ENCODE results near the gene IL17D.
"Not testable (repeated sequence)": the region's sequence is repeated elsewhere in the genome, so short reads cannot be mapped to it uniquely, and the experiment has no call there.

The IL17D gene

DNA sequence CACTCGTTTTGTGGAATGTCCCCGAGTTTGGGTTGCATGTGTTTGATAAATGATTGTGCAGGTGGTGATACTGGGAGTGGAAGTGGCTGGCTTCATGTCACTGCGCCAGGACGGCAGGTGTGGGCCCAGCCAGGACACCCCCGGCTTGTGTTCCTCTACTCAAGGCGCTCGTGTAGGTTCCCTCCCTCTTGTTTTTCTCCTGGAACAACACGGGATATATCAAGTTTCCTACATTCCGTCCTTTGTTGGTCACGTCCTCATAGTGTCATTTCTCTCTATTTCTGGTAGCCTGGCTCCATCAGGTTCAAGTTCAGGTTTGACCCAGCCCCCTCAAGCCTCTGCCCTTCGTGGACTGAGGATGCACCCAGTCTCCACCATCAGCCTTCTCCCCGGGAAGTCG lies 16.3 kb downstream of the IL17D start:
- no peak for DNase-seq (ENCODE audit: low read depth)

DNA sequence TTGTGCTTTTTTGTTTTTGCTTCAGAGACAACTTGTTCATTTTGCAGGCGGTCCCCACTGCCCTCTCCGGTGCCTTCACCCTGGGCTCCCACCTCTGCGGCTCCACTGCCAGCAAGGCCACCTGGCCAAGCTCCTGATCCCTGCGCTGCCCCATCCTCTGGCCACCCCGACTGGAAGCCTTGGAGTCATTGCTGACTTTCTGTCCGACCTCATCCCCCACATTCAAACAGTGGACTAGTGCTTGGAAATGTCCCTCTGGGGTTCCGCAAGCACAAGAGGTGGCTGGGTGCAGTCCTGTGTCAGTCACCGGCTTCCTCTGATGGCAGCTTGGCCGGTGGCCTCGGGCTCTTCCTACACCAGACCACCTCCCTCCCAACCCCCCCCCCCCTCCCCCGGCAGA lies 17.0 kb downstream of the IL17D start:
- no peak for DNase-seq (ENCODE audit: low read depth)

DNA sequence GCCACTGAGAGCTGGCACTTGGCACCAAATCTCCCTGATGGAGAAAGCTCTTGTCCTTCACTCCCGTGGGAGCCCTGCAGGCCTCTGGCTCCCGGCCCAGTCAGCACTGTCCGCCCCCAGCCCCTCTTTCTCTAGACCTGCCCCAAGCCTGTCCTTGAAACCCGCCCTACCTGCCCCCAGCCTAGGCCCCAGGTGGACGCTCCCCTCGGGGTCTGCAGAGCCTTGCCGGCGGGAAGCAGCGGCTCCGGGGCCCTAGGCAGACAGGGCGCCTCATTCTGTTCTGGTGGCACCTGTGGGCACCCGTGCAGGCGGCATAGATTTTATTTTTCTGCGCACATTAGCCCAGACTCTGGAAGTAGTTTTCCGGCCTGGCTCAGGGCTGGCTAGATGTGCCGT lies 17.6 kb downstream of the IL17D start:
- no peak for DNase-seq (ENCODE audit: low read depth)

DNA sequence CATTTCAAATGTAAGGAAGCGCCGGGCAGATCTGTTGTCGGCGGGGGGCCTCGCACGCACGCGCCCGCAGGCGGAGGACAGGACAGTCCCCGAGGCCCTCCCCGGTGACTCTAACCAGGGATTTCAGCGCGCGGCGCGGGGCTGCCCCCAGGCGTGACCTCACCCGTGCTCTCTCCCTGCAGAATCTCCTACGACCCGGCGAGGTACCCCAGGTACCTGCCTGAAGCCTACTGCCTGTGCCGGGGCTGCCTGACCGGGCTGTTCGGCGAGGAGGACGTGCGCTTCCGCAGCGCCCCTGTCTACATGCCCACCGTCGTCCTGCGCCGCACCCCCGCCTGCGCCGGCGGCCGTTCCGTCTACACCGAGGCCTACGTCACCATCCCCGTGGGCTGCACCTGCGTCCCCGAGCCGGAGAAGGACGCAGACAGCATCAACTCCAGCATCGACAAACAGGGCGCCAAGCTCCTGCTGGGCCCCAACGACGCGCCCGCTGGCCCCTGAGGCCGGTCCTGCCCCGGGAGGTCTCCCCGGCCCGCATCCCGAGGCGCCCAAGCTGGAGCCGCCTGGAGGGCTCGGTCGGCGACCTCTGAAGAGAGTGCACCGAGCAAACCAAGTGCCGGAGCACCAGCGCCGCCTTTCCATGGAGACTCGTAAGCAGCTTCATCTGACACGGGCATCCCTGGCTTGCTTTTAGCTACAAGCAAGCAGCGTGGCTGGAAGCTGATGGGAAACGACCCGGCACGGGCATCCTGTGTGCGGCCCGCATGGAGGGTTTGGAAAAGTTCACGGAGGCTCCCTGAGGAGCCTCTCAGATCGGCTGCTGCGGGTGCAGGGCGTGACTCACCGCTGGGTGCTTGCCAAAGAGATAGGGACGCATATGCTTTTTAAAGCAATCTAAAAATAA lies 18.2 kb downstream of the IL17D start:
- no peak for DNase-seq (ENCODE audit: low read depth)

DNA sequence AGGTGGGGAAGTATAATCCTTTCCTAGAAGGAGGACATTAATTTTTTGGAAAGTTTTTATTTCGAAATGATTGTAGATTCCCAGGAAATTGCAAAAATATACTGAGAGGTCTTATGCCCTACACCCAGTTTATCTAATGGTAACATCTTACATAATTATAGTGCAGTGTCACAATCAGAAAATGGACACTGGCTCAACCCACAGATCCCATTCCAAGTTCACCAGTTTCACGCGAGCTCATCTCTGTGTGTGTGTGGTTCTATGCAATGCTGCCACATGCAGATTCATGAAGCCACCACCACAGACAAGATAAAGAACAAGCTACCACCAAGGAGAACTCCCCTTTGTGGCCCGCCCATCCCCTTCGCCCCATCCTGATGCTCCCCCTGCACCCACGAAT lies 24.4 kb downstream of the IL17D start:
- no peak for DNase-seq (ENCODE audit: low read depth)

DNA sequence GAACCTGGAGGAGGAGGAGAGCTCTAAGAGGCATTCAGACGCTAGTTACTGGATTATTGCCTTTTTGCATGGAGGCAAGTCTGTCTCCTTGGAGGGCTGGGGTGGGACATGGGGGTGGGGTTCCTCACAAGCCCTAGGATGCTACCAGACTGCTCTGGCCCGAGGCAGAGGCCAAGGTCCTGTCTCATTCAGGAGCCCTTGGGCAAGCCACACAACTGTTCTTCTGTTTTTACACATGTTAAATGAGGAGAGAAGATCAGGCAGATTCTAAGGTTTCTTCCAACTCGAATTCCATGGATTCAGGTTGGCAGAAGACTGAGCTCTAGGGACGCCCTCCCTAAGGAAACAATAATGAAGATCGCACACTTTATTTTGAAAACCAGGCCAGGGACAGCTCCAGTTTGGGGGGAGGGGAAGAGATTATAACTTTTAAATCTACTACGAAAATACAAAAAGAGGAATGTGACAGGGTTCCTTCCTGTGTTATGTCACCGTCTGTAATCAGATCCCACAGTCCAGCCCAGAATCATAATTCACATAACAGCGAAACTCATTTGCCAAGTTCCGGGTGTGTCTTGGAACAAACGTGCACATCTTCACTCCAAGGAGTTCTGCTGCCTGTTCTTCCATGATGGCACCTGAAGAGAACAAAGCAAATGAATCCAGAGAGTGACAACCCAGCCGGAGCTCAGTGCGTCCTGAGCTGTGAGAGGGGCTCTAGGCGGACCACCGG lies 25.2 kb downstream of the IL17D start:
- no peak for DNase-seq (ENCODE audit: low read depth)

DNA sequence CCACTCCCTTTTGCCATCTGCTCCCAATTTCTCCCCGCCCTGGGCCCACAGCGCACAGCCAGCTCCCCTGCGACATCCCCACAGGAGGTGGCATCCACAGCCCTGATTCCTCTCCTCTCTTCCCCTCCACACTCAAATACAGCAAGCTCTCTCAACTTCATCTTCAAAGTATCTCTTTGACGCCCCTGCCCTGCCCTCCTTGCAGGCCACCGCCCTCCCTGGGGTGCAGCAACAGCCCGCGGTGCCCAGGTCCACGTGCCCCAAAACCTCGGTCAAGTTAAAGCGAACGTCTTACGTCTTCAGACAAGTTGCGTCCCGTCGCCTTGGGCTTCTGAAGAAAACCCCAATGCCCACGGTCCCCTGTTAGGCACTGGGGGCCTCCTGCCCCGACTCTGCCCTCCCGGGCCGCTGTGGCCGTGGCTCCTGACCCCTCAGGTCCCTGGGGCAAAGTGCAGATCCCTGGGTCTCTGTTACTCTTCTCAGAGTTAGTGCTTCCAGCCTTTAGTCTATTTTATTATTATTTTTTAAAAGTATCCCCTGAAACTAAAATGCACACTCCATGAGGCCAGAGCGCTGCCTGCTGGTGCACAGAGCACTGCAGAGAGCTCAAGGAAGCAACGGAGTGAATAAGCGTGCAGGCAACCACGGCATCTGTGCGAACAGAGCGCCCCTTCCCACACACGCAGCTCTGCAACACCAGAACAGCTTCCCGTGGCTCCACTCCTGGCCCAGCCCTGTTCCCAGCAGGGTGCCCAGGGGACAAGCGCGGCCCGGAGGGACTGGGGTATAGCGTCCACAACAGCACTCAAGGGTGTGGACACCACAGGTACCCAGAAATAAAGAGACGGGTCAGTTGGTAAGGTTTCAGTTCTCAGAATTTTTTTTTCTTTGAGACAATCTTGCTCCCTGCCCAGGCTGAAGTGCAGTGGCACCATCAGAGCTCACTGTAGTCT lies 26.4 kb downstream of the IL17D start:
- no peak for DNase-seq (ENCODE audit: low read depth)

DNA sequence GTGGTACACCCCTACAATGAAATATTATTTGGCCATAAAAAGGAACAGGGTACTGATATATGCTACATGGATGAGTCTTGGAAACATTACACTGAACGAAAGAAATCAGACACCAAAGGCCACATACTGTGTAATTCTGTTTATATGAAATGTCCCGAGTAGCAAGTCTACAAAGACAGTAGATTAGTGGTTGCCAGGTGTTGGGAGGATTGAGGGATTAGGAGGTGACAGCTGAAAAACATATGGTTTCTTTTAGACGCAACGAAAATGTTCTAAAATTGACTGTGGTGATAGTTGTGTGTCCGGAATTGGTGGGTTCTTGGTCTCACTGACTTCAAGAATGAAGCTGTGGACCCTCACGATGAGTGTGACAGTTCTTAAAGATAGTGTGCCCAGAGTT lies 35.1 kb downstream of the IL17D start:
- DNase-seq (ENCODE audit: low read depth) = no peak

DNA sequence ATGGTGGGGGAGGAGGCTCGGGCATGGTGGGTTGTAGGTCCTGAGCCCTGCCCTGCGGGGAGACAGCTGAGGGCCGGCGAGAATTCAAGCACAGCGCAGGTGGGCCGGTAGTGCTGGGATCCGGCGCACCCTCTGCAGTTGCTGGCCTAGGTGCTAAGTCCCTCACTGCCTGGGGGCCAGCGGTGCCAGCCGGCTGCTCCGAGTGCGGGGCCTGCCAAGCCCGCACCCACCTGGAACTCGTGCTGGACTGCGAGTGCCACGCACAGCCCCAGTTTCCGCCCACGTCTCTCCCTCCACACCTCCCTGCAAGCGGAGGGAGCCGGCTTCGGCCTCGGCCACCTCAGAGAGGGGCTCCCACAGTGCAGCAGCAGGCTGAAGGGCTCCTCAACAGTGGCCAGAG lies 36.5 kb downstream of the IL17D start:
- no peak for DNase-seq (ENCODE audit: low read depth)

DNA sequence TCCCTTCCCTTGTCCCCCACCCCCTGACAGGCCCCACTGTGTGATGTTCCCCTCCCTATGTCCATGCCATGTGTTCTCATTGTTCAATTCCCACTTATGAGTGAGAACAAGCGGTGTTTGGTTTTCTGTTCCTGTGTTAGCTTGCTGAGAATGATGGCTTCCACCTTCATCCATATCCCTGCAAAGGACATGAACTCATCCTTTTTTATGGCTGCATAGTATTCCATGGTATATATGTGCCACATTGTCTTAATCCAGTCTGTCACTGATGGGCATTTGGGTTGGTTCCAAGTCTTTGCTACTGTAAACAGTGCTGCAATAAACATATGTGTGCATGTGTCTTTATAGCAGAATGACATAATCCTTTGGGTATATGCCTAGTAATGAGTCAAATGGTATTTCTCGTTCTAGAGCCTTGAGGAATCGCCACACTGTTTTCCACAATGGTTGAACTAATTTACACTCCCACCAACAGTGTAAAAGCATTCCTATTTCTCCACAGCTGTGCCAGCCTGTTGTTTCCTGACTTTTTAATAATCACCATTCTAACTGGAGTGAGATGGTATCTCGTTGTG lies 40.4 kb downstream of the IL17D start:
- not testable (repeated sequence) for DNase-seq (ENCODE audit: low read depth)

DNA sequence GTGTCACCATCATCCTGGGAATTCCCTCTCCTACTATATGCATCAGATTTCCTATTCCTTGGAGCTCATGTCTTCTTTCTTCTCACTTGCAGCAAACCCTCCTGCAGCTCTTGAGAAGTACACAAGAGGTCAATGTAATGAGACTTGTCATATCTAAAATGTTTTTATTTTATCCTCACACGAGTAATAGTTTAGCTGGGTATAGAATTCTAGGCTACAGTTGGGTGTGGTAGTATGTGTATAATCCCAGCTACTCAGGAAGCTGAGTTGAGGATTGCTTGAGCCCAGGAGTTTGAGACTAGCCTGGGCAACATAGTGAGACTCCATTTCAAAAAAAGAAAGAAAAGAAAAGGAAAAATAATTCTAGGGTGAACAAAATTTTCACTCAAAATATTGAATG lies 45.9 kb downstream of the IL17D start:
- DNase-seq (ENCODE audit: low read depth) = no peak

DNA sequence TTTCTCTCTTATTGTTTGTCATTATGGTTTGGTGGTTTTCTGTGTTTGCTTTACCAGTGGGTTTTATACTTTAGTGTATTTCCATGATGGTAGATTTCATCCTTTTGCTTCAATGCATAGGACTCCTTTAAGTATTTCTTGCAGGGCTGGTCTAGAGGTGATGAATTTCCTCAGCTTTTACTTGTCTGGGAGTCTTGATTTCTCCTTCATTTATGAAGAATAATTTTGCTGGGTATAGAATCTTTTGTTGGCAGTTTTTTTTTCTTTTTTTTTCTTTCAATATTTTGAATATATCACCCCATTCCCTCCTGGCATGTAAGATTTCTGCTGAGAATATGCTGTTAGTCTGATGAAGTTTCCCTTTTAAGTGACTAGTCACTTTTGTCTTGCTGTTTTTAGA lies 50.5 kb downstream of the IL17D start:
- DNase-seq (ENCODE audit: low read depth) = no peak

DNA sequence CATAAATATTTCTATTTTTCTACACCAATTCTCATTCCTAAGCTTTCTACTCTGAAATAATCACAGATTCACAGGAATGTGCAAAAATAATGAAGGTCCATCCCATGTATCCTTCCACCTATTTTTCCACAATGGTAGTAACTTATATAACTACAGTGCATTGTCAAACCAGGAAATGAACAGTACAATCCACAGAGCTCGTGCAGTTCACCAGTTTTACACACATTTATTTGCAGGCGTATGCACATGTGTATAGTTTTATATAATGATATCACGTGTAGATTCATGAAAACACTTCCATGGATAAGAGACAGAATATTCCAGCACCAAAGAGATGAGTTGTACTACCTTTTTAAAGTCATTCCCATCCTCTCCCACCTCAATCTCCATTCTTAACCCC lies 57.4 kb downstream of the IL17D start:
- no peak for DNase-seq (ENCODE audit: low read depth)

DNA sequence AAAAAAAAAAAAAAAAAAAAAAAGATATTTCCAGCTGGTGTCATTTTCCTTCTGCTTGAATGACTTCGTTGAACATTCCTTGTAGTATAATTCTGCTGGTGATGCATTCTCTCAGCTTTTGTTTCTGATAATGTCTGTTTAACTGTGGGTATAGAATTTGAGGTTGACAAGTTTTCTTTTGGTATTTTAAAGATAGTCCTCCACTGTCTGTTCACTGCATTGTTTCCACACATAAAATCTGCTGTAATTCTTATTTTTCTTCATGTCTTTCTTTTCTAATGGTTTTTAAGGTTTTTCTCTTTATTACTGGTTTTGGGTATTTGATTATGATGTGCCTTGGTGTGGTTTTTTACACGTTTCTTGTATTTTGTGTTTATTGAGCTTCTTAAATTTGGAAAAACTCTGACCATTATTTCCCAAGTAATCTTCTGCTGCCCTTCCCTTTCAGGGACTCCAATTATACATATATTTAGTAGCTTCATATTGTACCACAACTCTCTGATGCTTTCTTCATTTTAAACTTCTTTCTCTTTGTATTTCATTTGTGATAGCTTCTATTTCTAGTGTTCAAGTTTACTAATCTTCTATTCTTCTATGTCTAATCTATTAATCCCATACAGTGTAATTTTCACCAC lies 63.9 kb downstream of the IL17D start:
- no peak for DNase-seq (ENCODE audit: low read depth)

DNA sequence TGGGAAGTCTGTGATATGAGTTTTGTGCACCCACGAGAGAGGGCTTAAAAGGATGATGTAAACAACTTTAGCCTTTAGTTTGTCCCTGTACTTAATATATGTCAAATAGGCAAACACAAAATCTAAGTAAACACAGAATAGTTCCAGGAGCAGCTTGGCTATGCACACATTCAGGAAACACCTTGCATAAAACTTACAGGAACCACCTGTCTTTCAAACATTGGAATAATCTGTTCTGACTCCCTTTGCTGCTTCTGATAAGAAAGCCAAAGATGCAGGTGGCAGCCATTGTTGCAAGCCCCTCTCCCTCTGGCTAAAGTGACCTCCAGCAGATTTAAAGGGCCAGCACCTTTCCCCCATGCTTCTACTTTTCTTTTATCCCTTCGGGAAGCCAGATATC lies 65.6 kb downstream of the IL17D start:
- no peak for DNase-seq (ENCODE audit: low read depth)

DNA sequence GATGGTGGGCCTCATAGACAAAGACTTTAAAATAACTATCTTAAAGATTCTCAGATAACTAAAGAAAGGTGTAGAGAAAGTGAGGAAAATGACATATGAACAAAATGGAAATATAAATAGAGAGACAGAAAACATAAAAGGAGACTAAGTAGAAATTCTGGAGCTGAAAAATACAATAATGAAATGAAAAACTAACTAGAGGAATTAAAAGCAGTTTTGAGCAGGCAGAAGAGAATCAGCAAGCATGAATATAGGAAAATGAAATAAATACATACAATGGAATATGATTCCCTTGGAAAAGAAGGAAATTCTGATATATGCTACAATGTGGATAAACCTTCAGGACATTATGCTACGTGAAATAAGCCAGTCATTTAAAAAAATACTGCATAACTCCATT lies 66.3 kb downstream of the IL17D start:
- DNase-seq (ENCODE audit: low read depth) = no peak
